Measurements from ENCODE around the gene APOH.

DNA sequence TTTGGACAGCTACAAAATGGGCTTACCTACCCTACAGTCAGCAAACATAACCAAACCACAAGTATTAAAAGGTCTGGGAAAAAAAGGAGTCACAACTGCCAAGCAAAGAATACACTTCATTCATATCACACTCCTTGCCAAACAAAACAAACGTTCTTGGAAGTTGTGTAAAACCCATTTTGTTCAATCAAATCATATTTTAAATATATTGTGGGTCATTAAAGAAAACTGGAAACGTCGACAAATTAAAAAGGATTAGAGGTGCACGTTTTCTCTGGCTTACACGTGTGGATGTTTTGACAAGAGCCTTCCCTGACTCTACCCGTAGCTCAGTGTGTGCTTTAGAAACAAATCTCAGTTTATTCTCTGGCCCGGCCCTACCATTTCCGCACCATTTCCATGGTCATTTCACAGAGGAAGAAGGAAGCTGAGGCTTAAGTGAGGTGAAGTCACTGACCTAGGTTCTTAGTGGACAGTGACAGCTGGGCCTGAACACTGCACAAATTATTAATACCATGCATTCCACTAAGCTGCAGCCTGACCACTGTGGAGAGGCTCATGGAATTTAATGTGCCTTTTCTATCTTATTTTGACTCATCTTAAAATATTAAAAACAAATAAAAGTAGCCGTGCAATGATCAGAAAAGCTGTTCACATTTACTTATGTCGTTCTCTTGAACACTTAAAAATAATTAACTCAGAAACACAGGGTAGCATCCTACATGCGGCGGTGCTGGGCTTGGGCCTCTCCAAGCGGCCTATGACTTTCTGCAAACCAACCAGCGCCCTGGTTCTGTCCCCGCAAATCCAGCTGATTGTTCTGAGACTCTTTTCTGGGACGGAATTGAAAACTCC lies 38.2 kb downstream of the APOH start:
- TF ChIP-seq POLR2A (IDR thresholded peaks at IDR 0.05; ENCODE audit: low read length), result no peak
- TF ChIP-seq GATA1 (IDR thresholded peaks at IDR 0.05; ENCODE audit: low read depth, low read length), result no peak
